Liver (tissue), 9 donors: ENCODE results near the gene TRMT1. TPM values are rescaled to one million over a fixed set of nuclear protein-coding genes. Genes with fewer than 3 reads are reported as not detected.

ENCODE experiments used
- DNase-seq: peaks from one replicate; pipeline ENCODE4 v3.0.0-alpha.2; 2017; ENCODE audit warnings: low spot score
- H3K27ac ChIP-seq, 2 donors: one replicate each; pipeline ENCODE4 v1.7.0; 2013; ENCODE audit warnings: inconsistent platforms in 2 of 2, low read length in 2 of 2, control low read depth in 1 of 2, low read depth in 1 of 2, mild to moderate bottlenecking in 1 of 2
- H3K27me3 ChIP-seq, 4 donors: one replicate each; pipeline versions ENCODE4 v1.6.1 to v1.7.0; 2013; ENCODE audit warnings: low read length in 3 of 4, inconsistent platforms in 1 of 4, mild to moderate bottlenecking in 1 of 4, moderate library complexity in 1 of 4; ENCODE audit not compliant: control insufficient read depth in 4 of 4, insufficient read depth in 4 of 4
- H3K36me3 ChIP-seq, 4 donors: one replicate each; pipeline versions ENCODE4 v1.6.1 to v1.7.0; 2013; ENCODE audit warnings: low read length in 3 of 4, mild to moderate bottlenecking in 3 of 4, low read depth in 1 of 4, moderate library complexity in 1 of 4; ENCODE audit not compliant: control insufficient read depth in 4 of 4, insufficient read depth in 3 of 4
- H3K4me1 ChIP-seq, 4 donors: one replicate each; pipeline versions ENCODE4 v1.6.1 to v1.7.0; 2013; ENCODE audit warnings: low read length in 3 of 4, mild to moderate bottlenecking in 3 of 4, moderate library complexity in 1 of 4; ENCODE audit not compliant: control insufficient read depth in 4 of 4, insufficient read depth in 4 of 4
- H3K4me3 ChIP-seq, 3 donors: one replicate each; pipeline versions ENCODE4 v1.6.1 to v1.7.0; 2013; ENCODE audit warnings: low read length in 3 of 3, control low read depth in 1 of 3, low read depth in 1 of 3, mild to moderate bottlenecking in 1 of 3
- H3K9ac ChIP-seq, 2 donors: one replicate each; pipeline ENCODE4 v1.7.0; 2013; ENCODE audit warnings: low read length in 2 of 2, mild to moderate bottlenecking in 2 of 2, moderate library complexity in 2 of 2, control low read depth in 1 of 2, low read depth in 1 of 2
- H3K9me3 ChIP-seq, 4 donors: one replicate each; pipeline versions ENCODE4 v1.6.1 to v1.7.0; 2013; ENCODE audit warnings: low read length in 3 of 4; ENCODE audit not compliant: control insufficient read depth in 4 of 4
- ATF3 ChIP-seq: IDR thresholded peaks from 2 replicates; pipeline ENCODE4 v1.6.1; 2016; ENCODE audit warnings: antibody characterized with exemption
- CTCF ChIP-seq: fragments of 150-350 bp; IDR thresholded peaks from 2 replicates; pipeline ENCODE4 v1.5.1; 2017; ENCODE audit warnings: improper control_type of control experiment, low read depth, low read length; ENCODE audit not compliant: missing input control
- EGR1 ChIP-seq, 2 donors: IDR thresholded peaks; 2 replicates each; pipeline ENCODE4 v1.6.1; 2016 to 2018; ENCODE audit warnings: antibody characterized with exemption in 2 of 2, low read depth in 2 of 2
- FOXA1 ChIP-seq: IDR thresholded peaks from 2 replicates; pipeline ENCODE4 v1.6.1; 2016; ENCODE audit warnings: antibody characterized with exemption
- FOXA2 ChIP-seq: IDR thresholded peaks from 2 replicates; pipeline ENCODE4 v1.6.1; 2016; ENCODE audit warnings: antibody characterized with exemption
- GABPA ChIP-seq, 2 donors: IDR thresholded peaks in 1 of 2; conservative IDR thresholded peaks in 1 of 2; 2 replicates each; pipeline ENCODE4 v1.6.1; 2016; ENCODE audit warnings: antibody characterized with exemption in 2 of 2, mild to moderate bottlenecking in 1 of 2, moderate library complexity in 1 of 2
- HNF4A ChIP-seq, 2 donors: conservative IDR thresholded peaks; 2 replicates each; pipeline ENCODE4 v1.6.1; 2016; ENCODE audit warnings: antibody characterized with exemption in 2 of 2, mild to moderate bottlenecking in 2 of 2
- HNF4G ChIP-seq: IDR thresholded peaks from 2 replicates; pipeline ENCODE4 v1.6.1; 2016; ENCODE audit warnings: antibody characterized with exemption
- JUND ChIP-seq, 2 donors: IDR thresholded peaks; 2 replicates each; pipeline ENCODE4 v1.6.1; 2016; ENCODE audit warnings: antibody characterized with exemption in 2 of 2
- MAX ChIP-seq: IDR thresholded peaks from 2 replicates; pipeline ENCODE4 v1.6.1; 2016; ENCODE audit warnings: antibody characterized with exemption
- NR2F2 ChIP-seq: IDR thresholded peaks from 2 replicates; pipeline ENCODE4 v1.6.1; 2016; ENCODE audit warnings: antibody characterized with exemption
- RAD21 ChIP-seq, 2 donors: IDR thresholded peaks; 2 replicates each; pipeline ENCODE4 v1.6.1; 2016; ENCODE audit warnings: antibody characterized with exemption in 2 of 2, mild to moderate bottlenecking in 2 of 2
- REST ChIP-seq: IDR thresholded peaks from 2 replicates; pipeline ENCODE4 v1.6.1; 2016; ENCODE audit warnings: antibody characterized with exemption, mild to moderate bottlenecking
- RXRA ChIP-seq, 2 donors: IDR thresholded peaks; 2 replicates each; pipeline ENCODE4 v1.6.1; 2017 to 2018; ENCODE audit warnings: antibody characterized with exemption in 2 of 2, mild to moderate bottlenecking in 1 of 2
- YY1 ChIP-seq: IDR thresholded peaks from 2 replicates; pipeline ENCODE4 v1.6.1; 2016; ENCODE audit warnings: antibody characterized with exemption, mild to moderate bottlenecking
- ZBTB33 ChIP-seq: IDR thresholded peaks from 2 replicates; pipeline ENCODE4 v1.6.1; 2016; ENCODE audit warnings: antibody characterized with exemption
- WGBS: extraction: QIAGEN DNeasy Blood & Tissue Kit; methylation state at CpG from one replicate; pipeline ENCODE4 v1.1.7; 2013; 5-methylcytosine and 5-hydroxymethylcytosine counted together
- polyA plus RNA-seq, 2 donors: library from polyadenylated mRNA; stranded (reverse) in 1 of 2; unstranded in 1 of 2; fragments of 200-250 nt in 1 of 2; fragments of >200 nt in 1 of 2; fragmentation: Nextera tagmentation in 1 of 2; extraction: Ambion mirVana in 1 of 2; gene quantifications; one replicate each; pipeline versions ENCODE4 v1.2.1 to v1.2.3, GENCODE V29; 2013 to 2015
- total RNA-seq, 2 donors: library from RNA; depleted of rRNA; stranded (reverse); fragments of >200 nt; gene quantifications; one replicate each; pipeline ENCODE4 v1.2.3, GENCODE V29; 2014
- donor health status: healthy.
- donor health status: healthy.
- donor health status: healthy.
- donor health status: healthy.
- donor health status: healthy.

TRMT1 gene
- total and polyA plus RNA-seq, 4 donors: 8.3 to 15.6 (median 11.7) TPM

GRCh38 chr19:13060233-13060963 is 56.1 kb downstream of the TRMT1 start:
- Histone ChIP-seq H3K4me3 (peak overlapping the region in 1 of 3 donors; percentile 52), H3K27ac (peak overlapping the region in 1 of 2 donors; percentile 22), H3K4me1 (peaks cover 0 to 40% (median 23%) of the 10 kb centered on the region in 4 donors), H3K9ac (peak overlapping the region in 1 of 2 donors; percentile 31), H3K9me3 (no peaks in the 10 kb centered on the region), H3K27me3 (no peaks in the 10 kb centered on the region), H3K36me3 (no peaks in the 10 kb centered on the region)
- TF ChIP-seq ATF3: no peak
- no peak for TF ChIP-seq RXRA (IDR thresholded peaks at IDR 0.05)
- no peak for TF ChIP-seq CTCF
- no peak for TF ChIP-seq FOXA1
- TF ChIP-seq JUND (IDR thresholded peaks at IDR 0.05): no peak
- no peak for TF ChIP-seq REST
- no peak for TF ChIP-seq MAX
- no peak for TF ChIP-seq ZBTB33
- TF ChIP-seq HNF4A (conservative IDR thresholded peaks at IDR 0.05): no peak
- no peak for TF ChIP-seq FOXA2
- no peak for TF ChIP-seq YY1
- no peak for TF ChIP-seq EGR1 (IDR thresholded peaks at IDR 0.05; ENCODE audit: low read depth in 2 of 2)
- no peak for DNase-seq
- WGBS: 49% methylated on average over 19 of the region's 19 CpGs

GRCh38 chr19:13058951-13059660 is 57.4 kb downstream of the TRMT1 start:
- Histone ChIP-seq H3K36me3 (no peaks in the 10 kb centered on the region), H3K4me1 (peaks cover 0 to 42% (median 27%) of the 10 kb centered on the region in 4 donors), H3K9ac (no peak overlapping the region), H3K4me3 (no peak overlapping the region), H3K27me3 (no peaks in the 10 kb centered on the region), H3K27ac (no peak overlapping the region), H3K9me3 (no peaks in the 10 kb centered on the region)
- no peak for DNase-seq
- TF ChIP-seq RXRA (IDR thresholded peaks at IDR 0.05) (no peak), RAD21 (IDR thresholded peaks at IDR 0.05) (no peak), NR2F2 (no peak), REST (no peak), FOXA1 (no peak), GABPA (IDR thresholded peaks at IDR 0.05 in 1 of 2, conservative IDR thresholded peaks at IDR 0.05 in 1 of 2) (no peak), HNF4G (no peak)
- 88% methylated on average over 12 of the region's 12 CpGs for WGBS
